WTC11 (cell line): ENCODE results near the gene ANKMY1. TPM values are rescaled to one million over a fixed set of nuclear protein-coding genes. Genes with fewer than 3 reads are reported as not detected.

ENCODE experiments used
- ATAC-seq: fragments of 200-7000 bp; cut with Tn5 transposase; 2 replicates; pipeline ENCODE4 v1.10.0; 2021; ENCODE audit warnings: mild to moderate bottlenecking, moderate library complexity
- CTCF ChIA-PET: fragments of 300-600 bp; sonication (Branson Sonifier 250); formaldehyde crosslinking; loops from one replicate; lab custom pipeline; 2021; ENCODE audit warnings: antibody characterized with exemption; lab: Charles Lee
- POLR2A ChIA-PET: fragments of 350-600 bp; sonication (Branson Sonifier 250); formaldehyde crosslinking; loops from one replicate; lab custom pipeline; 2021; ENCODE audit warnings: antibody characterized with exemption; lab: Charles Lee
- DNase-seq: peaks from one replicate; pipeline ENCODE4 v3.0.0; 2021; ENCODE audit warnings: low spot score
- H3K27ac Mint-ChIP-seq: 2 replicates; pipeline ENCODE4 v1.8.0; 2021; ENCODE audit warnings: mixed read lengths
- H3K27me3 Mint-ChIP-seq: 2 replicates; pipeline ENCODE4 v1.8.0; 2021; ENCODE audit warnings: low read depth, mild to moderate bottlenecking, moderate library complexity, mixed read lengths
- H3K36me3 Mint-ChIP-seq: 2 replicates; pipeline ENCODE4 v1.8.0; 2021; ENCODE audit warnings: mixed read lengths
- H3K4me1 Mint-ChIP-seq: 2 replicates; pipeline ENCODE4 v1.8.0; 2022; ENCODE audit warnings: mixed read lengths
- H3K4me3 Mint-ChIP-seq: 2 replicates; pipeline ENCODE4 v1.8.0; 2021; ENCODE audit warnings: mild to moderate bottlenecking, moderate library complexity, mixed read lengths
- H3K9me3 Mint-ChIP-seq: 2 replicates; pipeline ENCODE4 v1.8.0; 2021; ENCODE audit warnings: mixed read lengths
- ATF2 ChIP-seq: sonication (generic); formaldehyde crosslinking; IDR thresholded peaks from 2 replicates; pipeline ENCODE4 v1.8.1; 2022; ENCODE audit warnings: low read depth, missing genetic modification reagents, borderline replicate concordance
- CREB1 ChIP-seq: sonication (generic); formaldehyde crosslinking; IDR thresholded peaks from 2 replicates; pipeline ENCODE4 v1.8.0; 2023; ENCODE audit warnings: mild to moderate bottlenecking, missing genetic modification reagents
- ETV6 ChIP-seq: sonication (generic); formaldehyde crosslinking; IDR thresholded peaks from 2 replicates; pipeline ENCODE4 v1.8.1; 2022; ENCODE audit warnings: mild to moderate bottlenecking, missing genetic modification reagents
- FOXP4 ChIP-seq: sonication (generic); formaldehyde crosslinking; IDR thresholded peaks from 2 replicates; pipeline ENCODE4 v1.8.0; 2022; ENCODE audit warnings: mild to moderate bottlenecking, missing genetic modification reagents
- NFYB ChIP-seq: sonication (generic); formaldehyde crosslinking; conservative IDR thresholded peaks from 2 replicates; pipeline ENCODE4 v1.8.0; 2022; ENCODE audit warnings: low read depth, missing genetic modification reagents
- PRDM15 ChIP-seq: sonication (generic); formaldehyde crosslinking; IDR thresholded peaks from 2 replicates; pipeline ENCODE4 v1.8.0; 2022; ENCODE audit warnings: missing genetic modification reagents
- RORB ChIP-seq: fragments of 250-450 bp; sonication (Bioruptor Pico); IDR thresholded peaks from 2 replicates; pipeline ENCODE4 v1.9.0; 2021; ENCODE audit warnings: mild to moderate bottlenecking
- SMAD3 ChIP-seq: sonication (generic); formaldehyde crosslinking; IDR thresholded peaks from 2 replicates; pipeline ENCODE4 v1.8.0; 2022; ENCODE audit warnings: missing genetic modification reagents, mild to moderate bottlenecking, borderline replicate concordance
- SMAD4 ChIP-seq: sonication (generic); formaldehyde crosslinking; IDR thresholded peaks from 2 replicates; pipeline ENCODE4 v1.8.0; 2022; ENCODE audit warnings: mild to moderate bottlenecking, missing genetic modification reagents
- SP1 ChIP-seq: sonication (generic); formaldehyde crosslinking; conservative IDR thresholded peaks from 2 replicates; pipeline ENCODE4 v1.8.1; 2022; ENCODE audit warnings: missing genetic modification reagents
- TEAD1 ChIP-seq: sonication (generic); formaldehyde crosslinking; IDR thresholded peaks from 2 replicates; pipeline ENCODE4 v1.8.0; 2022; ENCODE audit warnings: mild to moderate bottlenecking, missing genetic modification reagents
- TEAD4 ChIP-seq: sonication (generic); formaldehyde crosslinking; IDR thresholded peaks from 2 replicates; pipeline ENCODE4 v1.8.0; 2022; ENCODE audit warnings: mild to moderate bottlenecking, missing genetic modification reagents
- TP53 ChIP-seq: sonication (generic); formaldehyde crosslinking; IDR thresholded peaks from 2 replicates; pipeline ENCODE4 v1.8.1; 2023; ENCODE audit warnings: mild to moderate bottlenecking, missing genetic modification reagents
- ZNF138 ChIP-seq: sonication (generic); formaldehyde crosslinking; conservative IDR thresholded peaks from 2 replicates; pipeline ENCODE4 v1.8.1; 2022; ENCODE audit warnings: mild to moderate bottlenecking, moderate library complexity, missing genetic modification reagents
- ZNF281 ChIP-seq: sonication (generic); formaldehyde crosslinking; IDR thresholded peaks from 2 replicates; pipeline ENCODE4 v1.8.0; 2023; ENCODE audit warnings: mild to moderate bottlenecking, missing genetic modification reagents
- ZNF396 ChIP-seq: fragments of 250-450 bp; sonication (Bioruptor Pico); IDR thresholded peaks from 2 replicates; pipeline ENCODE4 v1.8.0; 2021; ENCODE audit warnings: mild to moderate bottlenecking, moderate library complexity, borderline replicate concordance
- total RNA-seq: library from RNA; stranded (reverse); gene quantifications from 3 replicates; pipeline ENCODE4 v1.2.3, GENCODE V29; 2021
- TF ChIP-seq, protein P1 (sequence below): sonication (generic); formaldehyde crosslinking; IDR thresholded peaks from 2 replicates; pipeline ENCODE4 v1.8.1; 2023; ENCODE audit warnings: mild to moderate bottlenecking, missing genetic modification reagents, moderate library complexity
- TF ChIP-seq, protein P2 (sequence below): fragments of 250-450 bp; sonication (Bioruptor Pico); conservative IDR thresholded peaks from 2 replicates; pipeline ENCODE4 v1.9.0; 2021; ENCODE audit warnings: mild to moderate bottlenecking
- TF ChIP-seq, protein P3 (sequence below): sonication (generic); formaldehyde crosslinking; IDR thresholded peaks from 2 replicates; pipeline ENCODE4 v1.8.1; 2023; ENCODE audit warnings: mild to moderate bottlenecking, missing genetic modification reagents

The ANKMY1 gene
- total RNA-seq, 1 experiment from 2014 or later = 4.6 TPM

DNA sequence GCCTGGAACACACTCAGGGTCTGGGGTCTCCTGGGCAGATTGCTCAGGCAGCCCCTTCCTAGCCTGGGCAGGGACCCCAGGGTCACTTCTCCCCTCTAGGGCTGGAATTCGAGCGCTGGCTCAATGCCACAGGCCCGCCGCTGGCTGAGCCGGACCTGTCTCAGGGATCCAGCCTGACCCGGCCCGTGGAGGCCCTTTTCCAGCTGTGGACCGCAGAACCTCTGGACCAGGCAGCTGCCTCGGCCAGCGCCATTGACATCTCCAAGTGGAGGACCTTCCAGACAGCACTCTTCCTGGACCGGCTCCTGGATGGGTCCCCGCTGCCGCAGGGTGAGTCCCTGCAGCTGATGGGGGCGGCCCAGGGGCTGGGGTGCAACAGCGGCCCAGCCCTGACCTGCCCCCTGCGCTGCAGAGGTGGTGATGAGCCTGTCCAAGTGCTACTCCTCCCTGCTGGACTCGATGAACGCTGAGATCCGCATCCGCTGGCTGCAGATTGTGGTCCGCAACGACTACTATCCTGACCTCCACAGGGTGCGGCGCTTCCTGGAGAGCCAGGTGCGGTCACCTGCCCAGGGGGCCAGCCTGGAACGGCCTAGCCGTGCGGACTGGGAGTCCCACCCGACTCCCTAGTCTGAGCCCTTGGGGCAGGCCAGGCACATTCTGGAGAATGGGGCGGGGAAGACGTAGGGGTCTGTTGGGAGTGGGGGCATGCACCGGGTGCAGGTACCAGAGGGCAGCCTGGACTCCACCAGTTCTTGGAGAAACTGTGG is 18.8 kb upstream of the ANKMY1 start:
- H3K4me3 Mint-ChIP-seq = no peak overlapping the region
- H3K36me3 Mint-ChIP-seq = no peaks in the 10 kb centered on the region; the same call in 1 of the 2 replicates
- no peak for DNase-seq
- H3K27me3 Mint-ChIP-seq = no peaks in the 10 kb centered on the region
- peaks cover 7% of the 10 kb centered on the region for H3K4me1 Mint-ChIP-seq
- H3K27ac Mint-ChIP-seq = no peak overlapping the region
- POLR2A ChIA-PET = no interaction called here
- CTCF ChIA-PET = interaction anchor here (1.9 kb wide), 1 partner anchor 10 kb away, joined by 4 read pairs; the partner anchor contains the start of gene CAPN10
- TF ChIP-seq ZNF396 (CRISPR knock-in tag) (no peak), NFYB (no peak), CREB1 (no peak), SMAD4 (CRISPR knock-in tag) (no peak), ETV6 (CRISPR knock-in tag) (no peak), PRDM15 (CRISPR knock-in tag) (no peak), TEAD4 (CRISPR knock-in tag) (no peak), SP1 (CRISPR knock-in tag) (no peak), ZNF138 (CRISPR knock-in tag) (no peak), SMAD3 (CRISPR knock-in tag) (no peak), RORB (CRISPR knock-in tag) (no peak), TEAD1 (CRISPR knock-in tag) (no peak), FOXP4 (no peak), ZNF281 (no peak), TP53 (CRISPR knock-in tag) (no peak), ATF2 (CRISPR knock-in tag) (no peak)
- TF ChIP-seq, protein P1, sequence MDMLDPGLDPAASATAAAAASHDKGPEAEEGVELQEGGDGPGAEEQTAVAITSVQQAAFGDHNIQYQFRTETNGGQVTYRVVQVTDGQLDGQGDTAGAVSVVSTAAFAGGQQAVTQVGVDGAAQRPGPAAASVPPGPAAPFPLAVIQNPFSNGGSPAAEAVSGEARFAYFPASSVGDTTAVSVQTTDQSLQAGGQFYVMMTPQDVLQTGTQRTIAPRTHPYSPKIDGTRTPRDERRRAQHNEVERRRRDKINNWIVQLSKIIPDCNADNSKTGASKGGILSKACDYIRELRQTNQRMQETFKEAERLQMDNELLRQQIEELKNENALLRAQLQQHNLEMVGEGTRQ (CRISPR knock-in tag) = no peak
- TF ChIP-seq, protein P2, sequence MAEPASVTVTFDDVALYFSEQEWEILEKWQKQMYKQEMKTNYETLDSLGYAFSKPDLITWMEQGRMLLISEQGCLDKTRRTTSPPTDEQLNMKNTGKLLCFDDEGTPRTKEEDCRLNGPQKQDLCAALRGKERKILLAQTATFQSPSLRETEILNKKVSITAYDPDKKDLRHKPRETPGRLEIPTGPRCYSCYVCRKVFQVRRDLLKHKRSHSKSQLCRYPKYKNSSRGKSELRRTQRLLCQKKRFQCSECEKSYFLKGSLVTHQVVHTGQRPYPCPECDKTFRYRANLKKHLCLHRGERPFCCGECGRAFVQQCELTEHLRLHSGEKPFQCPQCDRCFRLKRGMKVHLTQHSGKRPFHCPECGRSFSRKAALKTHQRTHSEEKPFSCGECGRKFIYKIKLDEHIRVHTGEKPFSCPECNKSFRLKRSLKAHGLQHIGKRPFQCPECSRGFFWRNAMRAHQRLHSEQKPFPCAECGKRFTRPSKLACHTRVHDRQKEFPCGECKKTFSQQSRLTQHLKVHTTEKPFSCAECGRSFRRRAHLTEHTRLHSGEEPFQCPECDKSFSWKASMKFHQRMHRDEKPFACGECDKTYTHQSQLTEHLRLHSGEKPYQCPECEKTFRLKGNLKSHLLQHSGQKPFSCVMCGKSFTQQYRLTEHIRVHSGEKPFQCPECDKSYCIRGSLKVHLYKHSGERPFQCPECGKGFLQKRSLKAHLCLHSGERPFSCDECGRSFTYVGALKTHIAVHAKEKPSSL (CRISPR knock-in tag) = no peak
- TF ChIP-seq, protein P3, sequence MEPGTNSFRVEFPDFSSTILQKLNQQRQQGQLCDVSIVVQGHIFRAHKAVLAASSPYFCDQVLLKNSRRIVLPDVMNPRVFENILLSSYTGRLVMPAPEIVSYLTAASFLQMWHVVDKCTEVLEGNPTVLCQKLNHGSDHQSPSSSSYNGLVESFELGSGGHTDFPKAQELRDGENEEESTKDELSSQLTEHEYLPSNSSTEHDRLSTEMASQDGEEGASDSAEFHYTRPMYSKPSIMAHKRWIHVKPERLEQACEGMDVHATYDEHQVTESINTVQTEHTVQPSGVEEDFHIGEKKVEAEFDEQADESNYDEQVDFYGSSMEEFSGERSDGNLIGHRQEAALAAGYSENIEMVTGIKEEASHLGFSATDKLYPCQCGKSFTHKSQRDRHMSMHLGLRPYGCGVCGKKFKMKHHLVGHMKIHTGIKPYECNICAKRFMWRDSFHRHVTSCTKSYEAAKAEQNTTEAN = no peak
- no peak for ATAC-seq
- no peaks in the 10 kb centered on the region for H3K9me3 Mint-ChIP-seq
